K562 (cell line): ENCODE data around the gene TFEB. TPM values are rescaled to one million over a fixed set of nuclear protein-coding genes. Genes with fewer than 3 reads are reported as not detected.

Experiments used
- BRF1 ChIP-seq: IDR thresholded peaks from 3 replicates; pipeline ENCODE4 v1.6.1; 2011; ENCODE audit warnings: borderline replicate concordance, mild to moderate bottlenecking; ENCODE audit not compliant: insufficient read length; ENCODE audit errors: extremely low read depth
- CREB1 ChIP-seq, 2 experiments: sonication (generic) in 1 of 2; formaldehyde crosslinking in 1 of 2; IDR thresholded peaks; 2 replicates each; pipeline versions ENCODE4 v1.6.1 to v1.8.0; 2012 to 2022; ENCODE audit warnings: inconsistent platforms in 1 of 2, mild to moderate bottlenecking in 1 of 2, missing genetic modification reagents in 1 of 2, moderate library complexity in 1 of 2
- CTBP1 ChIP-seq: fragments of 450-650 bp; IDR thresholded peaks from 2 replicates; pipeline ENCODE4 v1.6.1; 2016; ENCODE audit warnings: borderline replicate concordance
- DACH1 ChIP-seq: fragments of 450-650 bp; IDR thresholded peaks from 2 replicates; pipeline ENCODE4 v1.6.1; 2018; ENCODE audit not compliant: partially characterized antibody
- EP300 ChIP-seq: IDR thresholded peaks from 2 replicates; pipeline ENCODE4 v1.6.1; 2012; ENCODE audit warnings: low read length, improper control_type of control experiment
- ETV1 ChIP-seq: fragments of 450-650 bp; conservative IDR thresholded peaks from 2 replicates; pipeline ENCODE4 v1.6.1; 2016; ENCODE audit warnings: missing genetic modification characterization, control low read depth, low read depth, missing compliant biosample characterization
- ETV6 ChIP-seq, 3 experiments: fragments of 150-350 bp in 1 of 3; sonication (generic) in 1 of 3; formaldehyde crosslinking in 1 of 3; IDR thresholded peaks; 2 replicates each; pipeline versions ENCODE4 v1.6.1 to v1.8.0; 2014 to 2022; ENCODE audit warnings: borderline replicate concordance in 2 of 3, low read depth in 2 of 3, antibody characterized with exemption in 1 of 3, low read length in 1 of 3, mild to moderate bottlenecking in 1 of 3, missing genetic modification reagents in 1 of 3
- FOXK2 ChIP-seq, 2 experiments: fragments of 450-650 bp; IDR thresholded peaks in 1 of 2; conservative IDR thresholded peaks in 1 of 2; 2 replicates each; pipeline ENCODE4 v1.6.1; 2016; ENCODE audit warnings: low read depth in 2 of 2, mild to moderate bottlenecking in 1 of 2
- HDGF ChIP-seq: fragments of 450-650 bp; IDR thresholded peaks from 2 replicates; pipeline ENCODE4 v1.6.1; 2016
- PHF21A ChIP-seq: fragments of 450-650 bp; IDR thresholded peaks from 2 replicates; pipeline ENCODE4 v1.6.1; 2017; ENCODE audit warnings: low read depth, borderline replicate concordance
- POLR2AphosphoS2 ChIP-seq: IDR thresholded peaks from 2 replicates; pipeline ENCODE4 v1.6.1; 2012; ENCODE audit warnings: low read length, improper control_type of control experiment
- RBM17 ChIP-seq: fragments of 200-400 bp; formaldehyde crosslinking; IDR thresholded peaks from 2 replicates; pipeline ENCODE4 v1.6.1; 2017; ENCODE audit warnings: low read depth, mild to moderate bottlenecking, low read length, borderline replicate concordance
- RBM22 ChIP-seq: fragments of 200-400 bp; formaldehyde crosslinking; IDR thresholded peaks from 2 replicates; pipeline ENCODE4 v1.6.1; 2018; ENCODE audit warnings: low read length, low read depth; ENCODE audit not compliant: poor library complexity, severe bottlenecking
- SMARCA4 ChIP-seq: fragments of 450-650 bp; IDR thresholded peaks from 2 replicates; pipeline ENCODE4 v1.6.1; 2016
- SMARCC2 ChIP-seq: fragments of 450-650 bp; IDR thresholded peaks from 2 replicates; pipeline ENCODE4 v1.6.1; 2017; ENCODE audit warnings: antibody characterized with exemption, moderate library complexity, mild to moderate bottlenecking, low read depth
- TGIF2 ChIP-seq: sonication (generic); formaldehyde crosslinking; IDR thresholded peaks from 2 replicates; pipeline ENCODE4 v1.8.1; 2022; ENCODE audit warnings: mild to moderate bottlenecking, missing genetic modification reagents, moderate library complexity
- ZBTB17 ChIP-seq: fragments of 450-650 bp; formaldehyde crosslinking; IDR thresholded peaks from 2 replicates; pipeline ENCODE4 v1.4.0; 2020; ENCODE audit warnings: mild to moderate bottlenecking
- ZFX ChIP-seq: sonication (generic); formaldehyde crosslinking; IDR thresholded peaks from 2 replicates; pipeline ENCODE4 v1.8.0; 2022; ENCODE audit warnings: mild to moderate bottlenecking, missing genetic modification reagents, moderate library complexity
- ZNF143 ChIP-seq: sonication (generic); formaldehyde crosslinking; IDR thresholded peaks from 2 replicates; pipeline ENCODE4 v1.9.0; 2022; ENCODE audit warnings: mild to moderate bottlenecking, missing genetic modification reagents
- ZNF589 ChIP-seq: fragments of 200-800 bp; sonication (Bioruptor generic); IDR thresholded peaks from 2 replicates; pipeline ENCODE4 v1.6.1; 2016; ENCODE audit warnings: low read depth, missing genetic modification characterization, missing compliant biosample characterization
- ZNF766 ChIP-seq: fragments of 200-800 bp; sonication (Bioruptor generic); conservative IDR thresholded peaks from 2 replicates; pipeline ENCODE4 v1.6.1; 2016; ENCODE audit warnings: missing genetic modification characterization, missing compliant biosample characterization
- polyA plus RNA-seq, 8 experiments: library from polyadenylated mRNA; depleted of rRNA in 4 of 8; stranded (reverse) in 5 of 8; unstranded in 3 of 8; fragments of >200 nt; fragmentation: Nextera tagmentation in 2 of 8; fragmentation: Illumina TruSeq in 1 of 8; extraction: Ambion mirVana in 2 of 8; extraction: Trizol in 1 of 8; gene quantifications; 2 replicates each; pipeline versions ENCODE4 v1.2.1 to v1.2.3, GENCODE V29; 2011 to 2014; ENCODE audit warnings: inconsistent platforms in 1 of 8, missing spikeins in 1 of 8
- total RNA-seq, 7 experiments: library from RNA; depleted of rRNA in 6 of 7; stranded (reverse); fragments of >200 nt in 6 of 7; fragmentation: Illumina TruSeq in 2 of 7; extraction: Trizol in 2 of 7; gene quantifications; 2 replicates each; pipeline versions ENCODE4 v1.2.1 to v1.2.3, GENCODE V29; 2011 to 2021; ENCODE audit warnings: low replicate concordance in 1 of 7
- TF ChIP-seq, protein P1 (sequence below): fragments of 450-650 bp; formaldehyde crosslinking; IDR thresholded peaks from 2 replicates; pipeline ENCODE4 v1.4.0; 2020; ENCODE audit warnings: mild to moderate bottlenecking, mixed read lengths
- TF ChIP-seq, protein P2 (sequence below): fragments of 250-450 bp; sonication (Bioruptor Pico); IDR thresholded peaks from 2 replicates; pipeline ENCODE4 v1.4.0; 2020; ENCODE audit warnings: borderline replicate concordance
- TF ChIP-seq, protein P3 (sequence below): sonication (generic); formaldehyde crosslinking; IDR thresholded peaks from 2 replicates; pipeline ENCODE4 v1.8.0; 2022; ENCODE audit warnings: missing genetic modification reagents, mild to moderate bottlenecking, moderate library complexity, borderline replicate concordance

The TFEB gene
- total and polyA plus RNA-seq, 9 of the 15 experiments (the other 6 are each of a cell fraction or from before 2014, with no cell fraction given): 0.04 to 4.7 (median 2.0) TPM

DNA sequence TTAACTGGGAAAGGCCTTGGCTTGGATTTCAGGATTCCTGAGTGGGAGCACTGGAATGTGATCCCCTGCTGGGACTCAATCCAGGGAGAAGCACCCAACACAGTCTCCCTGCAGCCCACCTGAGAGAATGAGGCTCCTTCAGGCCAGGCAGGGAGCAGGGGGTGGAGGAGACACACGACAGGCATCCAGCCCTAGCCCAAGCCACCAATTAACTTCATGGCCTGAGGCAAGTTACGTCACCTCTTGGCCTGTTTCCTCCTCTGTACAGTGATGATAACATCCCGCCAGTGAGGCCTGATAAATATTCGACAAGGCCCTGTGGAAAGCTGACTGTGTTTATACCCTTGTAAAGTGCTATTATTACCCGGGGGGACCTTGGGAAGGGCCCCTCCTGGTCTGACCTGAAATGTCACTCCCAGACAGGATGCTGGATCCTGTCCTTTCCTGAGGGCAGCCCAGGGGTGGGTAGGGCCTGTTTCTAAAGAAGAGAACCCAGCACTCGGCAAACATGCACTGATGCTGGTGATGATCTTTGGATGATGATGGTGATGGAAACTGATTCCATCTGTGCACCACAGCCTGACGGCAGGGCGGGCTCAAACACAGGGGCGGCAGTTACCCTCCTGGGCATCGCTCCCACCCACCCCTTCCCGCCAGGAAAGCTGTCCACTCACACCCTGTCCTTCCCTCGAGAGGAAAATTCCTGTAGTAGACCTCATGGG, 31.9 kb upstream of the TFEB start (continued):
- TF ChIP-seq ZNF143 (CRISPR knock-in tag) (no peak), EP300 (peak; percentile 56; the same call in 1 of the 2 replicates), FOXK2 (conservative IDR thresholded peaks at IDR 0.05 in 1 of 2, IDR thresholded peaks at IDR 0.05 in 1 of 2; ENCODE audit: low read depth in 2 of 2) (peak; percentile 67 to 77), CREB1 (IDR thresholded peaks at IDR 0.05) (0 out of 2 replicates have a peak, but pooled peaks have one; percentile 27), CREB1 (CRISPR knock-in tag; IDR thresholded peaks at IDR 0.05) (peak; percentile 36; the same call in 1 of the 2 replicates), ZFX (CRISPR knock-in tag) (peak; percentile 76), SMARCC2 (no peak), RBM17 (no peak), POLR2AphosphoS2 (no peak), TGIF2 (CRISPR knock-in tag) (no peak), CTBP1 (peak; percentile 93; the same call in 1 of the 2 replicates), ZBTB17 (CRISPR knock-in tag) (0 out of 2 replicates have a peak, but pooled peaks have one; percentile 8), ETV1 (tag) (peak; percentile 48; the same call in 1 of the 2 replicates), DACH1 (no peak), HDGF (0 out of 2 replicates have a peak, but pooled peaks have one; percentile 2), ETV6 (IDR thresholded peaks at IDR 0.05; ENCODE audit: borderline replicate concordance in 1 of 2, low read depth in 2 of 2, low read length in 1 of 2) (no peak), ETV6 (CRISPR knock-in tag; IDR thresholded peaks at IDR 0.05; ENCODE audit: borderline replicate concordance) (no peak), ZNF589 (CRISPR knock-in tag) (peak; percentile 64; the same call in 1 of the 2 replicates), PHF21A (no peak), SMARCA4 (peak; percentile 66; the same call in 1 of the 2 replicates), ZNF766 (0 out of 2 replicates have a peak, but pooled peaks have one; percentile 22), RBM22 (no peak), BRF1 (no peak)
- TF ChIP-seq, protein P1, sequence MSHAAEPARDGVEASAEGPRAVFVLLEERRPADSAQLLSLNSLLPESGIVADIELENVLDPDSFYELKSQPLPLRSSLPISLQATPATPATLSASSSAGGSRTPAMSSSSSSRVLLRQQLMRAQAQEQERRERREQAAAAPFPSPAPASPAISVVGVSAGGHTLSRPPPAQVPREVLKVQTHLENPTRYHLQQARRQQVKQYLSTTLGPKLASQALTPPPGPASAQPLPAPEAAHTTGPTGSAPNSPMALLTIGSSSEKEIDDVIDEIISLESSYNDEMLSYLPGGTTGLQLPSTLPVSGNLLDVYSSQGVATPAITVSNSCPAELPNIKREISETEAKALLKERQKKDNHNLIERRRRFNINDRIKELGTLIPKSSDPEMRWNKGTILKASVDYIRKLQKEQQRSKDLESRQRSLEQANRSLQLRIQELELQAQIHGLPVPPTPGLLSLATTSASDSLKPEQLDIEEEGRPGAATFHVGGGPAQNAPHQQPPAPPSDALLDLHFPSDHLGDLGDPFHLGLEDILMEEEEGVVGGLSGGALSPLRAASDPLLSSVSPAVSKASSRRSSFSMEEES: no peak
- TF ChIP-seq, protein P2, sequence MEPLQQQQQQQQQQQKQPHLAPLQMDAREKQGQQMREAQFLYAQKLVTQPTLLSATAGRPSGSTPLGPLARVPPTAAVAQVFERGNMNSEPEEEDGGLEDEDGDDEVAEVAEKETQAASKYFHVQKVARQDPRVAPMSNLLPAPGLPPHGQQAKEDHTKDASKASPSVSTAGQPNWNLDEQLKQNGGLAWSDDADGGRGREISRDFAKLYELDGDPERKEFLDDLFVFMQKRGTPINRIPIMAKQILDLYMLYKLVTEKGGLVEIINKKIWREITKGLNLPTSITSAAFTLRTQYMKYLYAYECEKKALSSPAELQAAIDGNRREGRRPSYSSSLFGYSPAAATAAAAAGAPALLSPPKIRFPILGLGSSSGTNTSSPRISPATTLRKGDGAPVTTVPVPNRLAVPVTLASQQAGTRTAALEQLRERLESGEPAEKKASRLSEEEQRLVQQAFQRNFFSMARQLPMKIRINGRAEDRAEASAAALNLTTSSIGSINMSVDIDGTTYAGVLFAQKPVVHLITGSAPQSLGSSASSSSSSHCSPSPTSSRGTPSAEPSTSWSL (CRISPR knock-in tag): no peak
- TF ChIP-seq, protein P3, sequence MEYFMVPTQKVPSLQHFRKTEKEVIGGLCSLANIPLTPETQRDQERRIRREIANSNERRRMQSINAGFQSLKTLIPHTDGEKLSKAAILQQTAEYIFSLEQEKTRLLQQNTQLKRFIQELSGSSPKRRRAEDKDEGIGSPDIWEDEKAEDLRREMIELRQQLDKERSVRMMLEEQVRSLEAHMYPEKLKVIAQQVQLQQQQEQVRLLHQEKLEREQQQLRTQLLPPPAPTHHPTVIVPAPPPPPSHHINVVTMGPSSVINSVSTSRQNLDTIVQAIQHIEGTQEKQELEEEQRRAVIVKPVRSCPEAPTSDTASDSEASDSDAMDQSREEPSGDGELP (CRISPR knock-in tag): peak; percentile 38; the same call in 1 of the 2 replicates
